ELR (cell line): ENCODE results near the gene SORBS2.
"Not testable (repeated sequence)": the region's sequence is repeated elsewhere in the genome, so short reads cannot be mapped to it uniquely, and the experiment has no call there.

Experiments used
- DNase-seq: peaks from one replicate; pipeline ENCODE4 v3.0.0-alpha.2; 2015; ENCODE audit warnings: low read depth

SORBS2 gene

GRCh38 chr4:185585211-185585610, 226.8 kb downstream of the SORBS2 start:
- DNase-seq = no peak

- DNase-seq = no peak
These were observed 228.2 kb downstream of the SORBS2 start for GRCh38 chr4:185583813-185584212.

- DNase-seq = no peak
These were observed 229.2 kb downstream of the SORBS2 start for GRCh38 chr4:185582651-185583400.

- no peak for DNase-seq
These were observed 231.3 kb downstream of the SORBS2 start for GRCh38 chr4:185580699-185581098.

- no peak for DNase-seq
These were observed 233.7 kb downstream of the SORBS2 start for GRCh38 chr4:185578284-185578683.

- DNase-seq = no peak
These were observed 234.7 kb downstream of the SORBS2 start for GRCh38 chr4:185576962-185577950.

- no peak for DNase-seq
These were observed 235.6 kb downstream of the SORBS2 start for GRCh38 chr4:185576314-185576961.

- DNase-seq = peak; percentile 81
These were observed 238.3 kb downstream of the SORBS2 start for GRCh38 chr4:185573651-185574199.

- DNase-seq = no peak
These were observed 241.3 kb downstream of the SORBS2 start for GRCh38 chr4:185570727-185571126.

- no peak for DNase-seq
These were observed 244.3 kb downstream of the SORBS2 start for GRCh38 chr4:185567381-185568376.

- DNase-seq = no peak
These were observed 245.0 kb downstream of the SORBS2 start for GRCh38 chr4:185566972-185567371.

GRCh38 chr4:185566425-185566824, 245.6 kb downstream of the SORBS2 start:
- no peak for DNase-seq

GRCh38 chr4:185565696-185566095, 246.3 kb downstream of the SORBS2 start:
- no peak for DNase-seq

- DNase-seq = no peak
These were observed 247.6 kb downstream of the SORBS2 start for GRCh38 chr4:185564349-185564748.

- no peak for DNase-seq
These were observed 249.5 kb downstream of the SORBS2 start for GRCh38 chr4:185562531-185562930.

- DNase-seq = no peak
These were observed 251.7 kb downstream of the SORBS2 start for GRCh38 chr4:185560316-185560715.

GRCh38 chr4:185559915-185560281, 252.1 kb downstream of the SORBS2 start:
- peak; percentile 43 for DNase-seq

- DNase-seq = not testable (repeated sequence)
These were observed 252.6 kb downstream of the SORBS2 start for GRCh38 chr4:185559251-185559914.

- no peak for DNase-seq
These were observed 257.4 kb downstream of the SORBS2 start for GRCh38 chr4:185554365-185555126.

- no peak for DNase-seq
These were observed 259.7 kb downstream of the SORBS2 start for GRCh38 chr4:185552254-185552653.
